ENCODE data around the gene DDX5. TPM values are rescaled to one million over a fixed set of nuclear protein-coding genes. Genes with fewer than 3 reads are reported as not detected.

The DDX5 gene
- total RNA-seq, 4 donors from 2014 or later = 381 to 1,017 (median 503) TPM

GRCh38 chr17:64546716-64547115 is 40.6 kb upstream of the DDX5 start:
- TF ChIP-seq CTCF (IDR thresholded peaks at IDR 0.05) = no peak
- no peak for TF ChIP-seq POLR2A (IDR thresholded peaks at IDR 0.05)
- H3K36me3 ChIP-seq = peaks cover 0 to 87% (median 0%) of the 10 kb centered on the region in 3 donors
- no peak overlapping the region for H3K27ac ChIP-seq
- no peak overlapping the region for H3K4me3 ChIP-seq
- no peaks in the 10 kb centered on the region for H3K27me3 ChIP-seq
- no peaks in the 10 kb centered on the region for H3K9me3 ChIP-seq
- no peak for DNase-seq
- no peaks in the 10 kb centered on the region for H3K4me1 ChIP-seq

- H3K4me1 ChIP-seq = no peaks in the 10 kb centered on the region
- peaks cover 0 to 88% (median 0%) of the 10 kb centered on the region in 3 donors for H3K36me3 ChIP-seq
- no peak for DNase-seq
- no peak overlapping the region for H3K4me3 ChIP-seq
- no peak for TF ChIP-seq POLR2A (IDR thresholded peaks at IDR 0.05)
- no peak for TF ChIP-seq CTCF (IDR thresholded peaks at IDR 0.05)
- no peaks in the 10 kb centered on the region for H3K27me3 ChIP-seq
- no peaks in the 10 kb centered on the region for H3K9me3 ChIP-seq
- H3K27ac ChIP-seq = no peak overlapping the region
These were observed 38.7 kb upstream of the DDX5 start for GRCh38 chr17:64544742-64545141.

GRCh38 chr17:64540118-64540776 is 34.2 kb upstream of the DDX5 start:
- H3K27ac ChIP-seq = no peak overlapping the region
- H3K27me3 ChIP-seq = no peaks in the 10 kb centered on the region
- no peaks in the 10 kb centered on the region for H3K4me1 ChIP-seq
- peaks cover 0 to 85% (median 0%) of the 10 kb centered on the region in 3 donors for H3K36me3 ChIP-seq
- H3K4me3 ChIP-seq = no peak overlapping the region
- TF ChIP-seq CTCF (IDR thresholded peaks at IDR 0.05) (no peak), POLR2A (IDR thresholded peaks at IDR 0.05) (no peak)
- no peaks in the 10 kb centered on the region for H3K9me3 ChIP-seq
- no peak for DNase-seq

- no peak overlapping the region for H3K4me3 ChIP-seq
- H3K36me3 ChIP-seq = peaks cover 0 to 86% (median 0%) of the 10 kb centered on the region in 3 donors
- H3K27ac ChIP-seq = no peak overlapping the region
- no peak for TF ChIP-seq POLR2A (IDR thresholded peaks at IDR 0.05)
- no peak for TF ChIP-seq CTCF (IDR thresholded peaks at IDR 0.05)
- no peaks in the 10 kb centered on the region for H3K4me1 ChIP-seq
- no peaks in the 10 kb centered on the region for H3K27me3 ChIP-seq
- DNase-seq = no peak
- no peaks in the 10 kb centered on the region for H3K9me3 ChIP-seq
These were observed 32.5 kb upstream of the DDX5 start for GRCh38 chr17:64538508-64539130.

- no peak for DNase-seq
- H3K9me3 ChIP-seq = no peaks in the 10 kb centered on the region
- H3K36me3 ChIP-seq = peaks cover 0 to 93% (median 0%) of the 10 kb centered on the region in 3 donors
- no peaks in the 10 kb centered on the region for H3K27me3 ChIP-seq
- no peaks in the 10 kb centered on the region for H3K4me1 ChIP-seq
- H3K4me3 ChIP-seq = no peak overlapping the region
- TF ChIP-seq CTCF (IDR thresholded peaks at IDR 0.05) (no peak), POLR2A (IDR thresholded peaks at IDR 0.05) (no peak)
- H3K27ac ChIP-seq = no peak overlapping the region
These were observed 31.4 kb upstream of the DDX5 start for GRCh38 chr17:64537488-64537887.

All from Peyer's patch (tissue), 4 donors.